ENCODE results near the gene KRTAP4-4.

The KRTAP4-4 gene

DNA sequence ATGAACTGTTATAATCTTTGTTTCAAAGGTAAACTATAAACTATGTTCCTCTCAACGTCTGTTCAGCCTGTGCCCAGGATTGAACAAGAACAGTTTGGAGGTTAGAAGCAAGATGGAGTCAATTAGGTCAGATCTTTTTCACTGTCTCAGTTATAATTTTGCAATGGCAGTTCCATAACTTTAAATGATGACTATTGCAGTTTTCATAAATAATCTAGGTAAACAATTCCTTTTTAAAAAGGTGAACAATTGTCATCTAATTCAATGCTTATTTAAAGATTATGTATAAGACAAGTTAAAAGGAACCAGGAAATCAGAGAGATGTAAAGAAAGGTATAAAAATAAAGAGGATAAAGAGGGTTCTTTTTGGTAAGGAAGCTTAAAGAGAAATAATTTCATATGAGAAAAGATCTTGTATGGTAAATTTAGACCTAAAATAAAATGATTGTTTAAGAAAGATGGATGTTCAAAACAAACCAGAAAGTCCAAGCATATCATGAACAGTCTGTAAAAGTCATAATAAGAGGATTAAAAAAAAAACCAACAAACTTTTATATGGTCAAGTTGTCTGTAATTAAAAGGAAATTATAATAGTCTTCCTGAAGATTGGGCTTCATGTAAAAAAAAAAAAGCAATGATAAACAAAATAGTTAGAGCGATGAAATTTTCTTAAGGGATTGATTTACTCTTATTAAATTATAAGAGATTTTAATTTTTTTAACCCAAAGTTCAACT, 49.2 kb downstream of the KRTAP4-4 start:
- no peak for DNase-seq (ENCODE audit: low read depth)

Measured in activated gamma-delta T cell treated with anti-CD3 and anti-CD28 coated beads, Interleukin-2, amount 50 U/mL, for 16 hours (primary cell).